K562 (cell line): ENCODE results near the gene MYL4. TPM values are rescaled to one million over a fixed set of nuclear protein-coding genes. Genes with fewer than 3 reads are reported as not detected.

Experiments used
- ARID2 ChIP-seq: fragments of 450-650 bp; IDR thresholded peaks from 2 replicates; pipeline ENCODE4 v1.6.1; 2017; ENCODE audit warnings: antibody characterized with exemption, mild to moderate bottlenecking
- CCAR2 ChIP-seq: fragments of 200-400 bp; formaldehyde crosslinking; IDR thresholded peaks from 2 replicates; pipeline ENCODE4 v1.6.1; 2017; ENCODE audit warnings: mild to moderate bottlenecking, low read depth, low read length
- COPS2 ChIP-seq: fragments of 450-650 bp; conservative IDR thresholded peaks from 2 replicates; pipeline ENCODE4 v1.6.1; 2016; ENCODE audit warnings: mild to moderate bottlenecking, moderate library complexity
- ESRRA ChIP-seq: fragments of 450-650 bp; IDR thresholded peaks from 2 replicates; pipeline ENCODE4 v1.6.1; 2014; ENCODE audit warnings: low read depth, mild to moderate bottlenecking, moderate library complexity, borderline replicate concordance
- EZH2 ChIP-seq: IDR thresholded peaks from 2 replicates; pipeline ENCODE4 v1.6.1; 2012; ENCODE audit warnings: low read depth, mild to moderate bottlenecking, inconsistent platforms, low read length, borderline replicate concordance
- GATA2 ChIP-seq: sonication (generic); formaldehyde crosslinking; IDR thresholded peaks from 2 replicates; pipeline ENCODE4 v1.4.0; 2020; ENCODE audit warnings: mild to moderate bottlenecking, missing genetic modification reagents
- KDM2B ChIP-seq: fragments of 250-450 bp; sonication (Bioruptor Pico); IDR thresholded peaks from 2 replicates; pipeline ENCODE4 v1.8.0; 2021; ENCODE audit warnings: mild to moderate bottlenecking, moderate library complexity
- MAFK ChIP-seq: IDR thresholded peaks from 2 replicates; pipeline ENCODE4 v1.6.1; 2011; ENCODE audit warnings: low read length, improper control_type of control experiment
- OTX1 ChIP-seq: fragments of 450-650 bp; formaldehyde crosslinking; IDR thresholded peaks from 2 replicates; pipeline ENCODE4 v1.4.0; 2022; ENCODE audit warnings: mild to moderate bottlenecking
- PRPF4 ChIP-seq: fragments of 200-400 bp; formaldehyde crosslinking; IDR thresholded peaks from one replicate; pipeline ENCODE4 v1.6.1; 2017; ENCODE audit warnings: low read length, low read depth, mild to moderate bottlenecking; ENCODE audit not compliant: insufficient read depth, poor library complexity, severe bottlenecking
- RBM34 ChIP-seq: fragments of 200-400 bp; formaldehyde crosslinking; IDR thresholded peaks from 2 replicates; pipeline ENCODE4 v1.6.1; 2018; ENCODE audit warnings: low read length, borderline replicate concordance; ENCODE audit not compliant: insufficient read depth
- RUNX1 ChIP-seq: sonication (generic); IDR thresholded peaks from 2 replicates; pipeline ENCODE4 v1.6.1; 2016; ENCODE audit warnings: antibody characterized with exemption, low read depth
- SAFB2 ChIP-seq: fragments of 200-400 bp; formaldehyde crosslinking; IDR thresholded peaks from 2 replicates; pipeline ENCODE4 v1.6.1; 2018; ENCODE audit warnings: borderline replicate concordance, low read length, low read depth, moderate library complexity; ENCODE audit not compliant: severe bottlenecking
- SRSF1 ChIP-seq: fragments of 200-400 bp; formaldehyde crosslinking; IDR thresholded peaks from 2 replicates; pipeline ENCODE4 v1.6.1; 2017; ENCODE audit warnings: mild to moderate bottlenecking, low read depth, low read length, moderate library complexity
- STAT5A ChIP-seq: IDR thresholded peaks from 2 replicates; pipeline ENCODE4 v1.6.1; 2012; ENCODE audit warnings: low read length, inconsistent platforms, borderline replicate concordance
- TEAD4 ChIP-seq, 2 experiments: sonication (generic) in 1 of 2; formaldehyde crosslinking in 1 of 2; IDR thresholded peaks; 2 replicates each; pipeline versions ENCODE4 v1.6.1 to v1.8.0; 2012 to 2022; ENCODE audit warnings: borderline replicate concordance in 1 of 2, inconsistent platforms in 1 of 2, low read length in 1 of 2, mild to moderate bottlenecking in 1 of 2, missing genetic modification reagents in 1 of 2
- ZNF140 ChIP-seq: fragments of 250-450 bp; sonication (Bioruptor Pico); IDR thresholded peaks from 2 replicates; pipeline ENCODE4 v1.8.0; 2021; ENCODE audit warnings: moderate library complexity, mild to moderate bottlenecking, inconsistent platforms
- ZNF174 ChIP-seq: fragments of 250-450 bp; sonication (Bioruptor Pico); IDR thresholded peaks from 2 replicates; pipeline ENCODE4 v1.4.0; 2020; ENCODE audit warnings: mild to moderate bottlenecking
- ZNF311 ChIP-seq: fragments of 250-450 bp; sonication (Bioruptor Pico); IDR thresholded peaks from 2 replicates; pipeline ENCODE4 v1.4.0; 2020; ENCODE audit warnings: mild to moderate bottlenecking, moderate library complexity
- ZNF354B ChIP-seq: fragments of 250-450 bp; sonication (Bioruptor Pico); IDR thresholded peaks from 2 replicates; pipeline ENCODE4 v1.4.0; 2020
- ZNF449 ChIP-seq: fragments of 250-450 bp; sonication (Bioruptor Pico); IDR thresholded peaks from 2 replicates; pipeline ENCODE4 v1.8.0; 2022; ENCODE audit warnings: moderate library complexity, mild to moderate bottlenecking, inconsistent platforms
- ZNF518B ChIP-seq: fragments of 250-450 bp; sonication (Bioruptor Pico); IDR thresholded peaks from 2 replicates; pipeline ENCODE4 v1.5.0; 2021; ENCODE audit warnings: mild to moderate bottlenecking, moderate library complexity
- ZNF764 ChIP-seq: fragments of 250-450 bp; sonication (Bioruptor Pico); IDR thresholded peaks from 2 replicates; pipeline ENCODE4 v1.4.0; 2020; ENCODE audit warnings: low read depth, mild to moderate bottlenecking, moderate library complexity
- polyA plus RNA-seq, 8 experiments: library from polyadenylated mRNA; depleted of rRNA in 4 of 8; stranded (reverse) in 5 of 8; unstranded in 3 of 8; fragments of >200 nt; fragmentation: Nextera tagmentation in 2 of 8; fragmentation: Illumina TruSeq in 1 of 8; extraction: Ambion mirVana in 2 of 8; extraction: Trizol in 1 of 8; gene quantifications; 2 replicates each; pipeline versions ENCODE4 v1.2.1 to v1.2.3, GENCODE V29; 2011 to 2014; ENCODE audit warnings: inconsistent platforms in 1 of 8, missing spikeins in 1 of 8
- total RNA-seq, 7 experiments: library from RNA; depleted of rRNA in 6 of 7; stranded (reverse); fragments of >200 nt in 6 of 7; fragmentation: Illumina TruSeq in 2 of 7; extraction: Trizol in 2 of 7; gene quantifications; 2 replicates each; pipeline versions ENCODE4 v1.2.1 to v1.2.3, GENCODE V29; 2011 to 2021; ENCODE audit warnings: low replicate concordance in 1 of 7
- TF ChIP-seq, protein P1 (sequence below): fragments of 450-650 bp; formaldehyde crosslinking; IDR thresholded peaks from 2 replicates; pipeline ENCODE4 v1.4.0; 2020; ENCODE audit warnings: mild to moderate bottlenecking, moderate library complexity

The MYL4 gene
- total and polyA plus RNA-seq, 9 of the 15 experiments (the other 6 are each of a cell fraction or from before 2014, with no cell fraction given) = 117 to 423 (median 221) TPM

GRCh38 chr17:47265983-47266541 lies 56.9 kb downstream of the MYL4 start (continued):
- TF ChIP-seq, protein P1, sequence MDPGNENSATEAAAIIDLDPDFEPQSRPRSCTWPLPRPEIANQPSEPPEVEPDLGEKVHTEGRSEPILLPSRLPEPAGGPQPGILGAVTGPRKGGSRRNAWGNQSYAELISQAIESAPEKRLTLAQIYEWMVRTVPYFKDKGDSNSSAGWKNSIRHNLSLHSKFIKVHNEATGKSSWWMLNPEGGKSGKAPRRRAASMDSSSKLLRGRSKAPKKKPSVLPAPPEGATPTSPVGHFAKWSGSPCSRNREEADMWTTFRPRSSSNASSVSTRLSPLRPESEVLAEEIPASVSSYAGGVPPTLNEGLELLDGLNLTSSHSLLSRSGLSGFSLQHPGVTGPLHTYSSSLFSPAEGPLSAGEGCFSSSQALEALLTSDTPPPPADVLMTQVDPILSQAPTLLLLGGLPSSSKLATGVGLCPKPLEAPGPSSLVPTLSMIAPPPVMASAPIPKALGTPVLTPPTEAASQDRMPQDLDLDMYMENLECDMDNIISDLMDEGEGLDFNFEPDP (CRISPR knock-in tag) = no peak
- TF ChIP-seq PRPF4 (no peak), TEAD4 (IDR thresholded peaks at IDR 0.05; ENCODE audit: low read length) (peak; percentile 85), TEAD4 (CRISPR knock-in tag; IDR thresholded peaks at IDR 0.05; ENCODE audit: borderline replicate concordance) (no peak), ZNF140 (CRISPR knock-in tag) (no peak), ZNF518B (no peak), ARID2 (no peak), GATA2 (CRISPR knock-in tag) (peak; percentile 71), ZNF449 (no peak), OTX1 (0 out of 2 replicates have a peak, but pooled peaks have one; percentile 43), SRSF1 (no peak), ZNF764 (0 out of 2 replicates have a peak, but pooled peaks have one; percentile 14), COPS2 (no peak), KDM2B (no peak), ESRRA (peak; percentile 54; the same call in 1 of the 2 replicates), ZNF311 (no peak), CCAR2 (no peak), RUNX1 (no peak), SAFB2 (no peak), ZNF354B (CRISPR knock-in tag) (no peak), STAT5A (peak; percentile 70; the same call in 1 of the 2 replicates), MAFK (peak; percentile 29; the same call in 1 of the 2 replicates), RBM34 (no peak), ZNF174 (no peak), EZH2 (no peak)
